Measurements from ENCODE around the gene GABRA5.

GABRA5 gene

GRCh38 chr15:26844901-26845300 is 22.0 kb upstream of the GABRA5 start:
- no peak for TF ChIP-seq CTCF (conservative IDR thresholded peaks at IDR 0.05; ENCODE audit: control insufficient read depth, insufficient read depth, low read depth, low read length)
- no peak for DNase-seq (ENCODE audit: low read depth)
- H3K4me3 ChIP-seq (ENCODE audit: control insufficient read depth, low read depth, low read length), result no peak overlapping the region

- TF ChIP-seq CTCF (conservative IDR thresholded peaks at IDR 0.05; ENCODE audit: control insufficient read depth, insufficient read depth, low read depth, low read length), result no peak
- H3K4me3 ChIP-seq (ENCODE audit: control insufficient read depth, low read depth, low read length), result no peak overlapping the region
- no peak for DNase-seq (ENCODE audit: low read depth)
These were observed 18.4 kb upstream of the GABRA5 start for GRCh38 chr15:26848498-26848897.

- no peak for TF ChIP-seq CTCF (conservative IDR thresholded peaks at IDR 0.05; ENCODE audit: control insufficient read depth, insufficient read depth, low read depth, low read length)
- no peak overlapping the region for H3K4me3 ChIP-seq (ENCODE audit: control insufficient read depth, low read depth, low read length)
- DNase-seq (ENCODE audit: low read depth), result no peak
These were observed 16.7 kb upstream of the GABRA5 start for GRCh38 chr15:26850161-26850560.

- DNase-seq (ENCODE audit: low read depth), result no peak
- TF ChIP-seq CTCF (conservative IDR thresholded peaks at IDR 0.05; ENCODE audit: control insufficient read depth, insufficient read depth, low read depth, low read length), result no peak
- H3K4me3 ChIP-seq (ENCODE audit: control insufficient read depth, low read depth, low read length), result no peak overlapping the region
These were observed 13.9 kb upstream of the GABRA5 start for GRCh38 chr15:26852980-26853379.

- TF ChIP-seq CTCF (conservative IDR thresholded peaks at IDR 0.05; ENCODE audit: control insufficient read depth, insufficient read depth, low read depth, low read length), result no peak
- DNase-seq (ENCODE audit: low read depth), result no peak
- H3K4me3 ChIP-seq (ENCODE audit: control insufficient read depth, low read depth, low read length), result no peak overlapping the region
These were observed 12.4 kb upstream of the GABRA5 start for GRCh38 chr15:26854435-26854834.

GRCh38 chr15:26864664-26865191 is 2.1 kb upstream of the GABRA5 start:
- peak; percentile 49 for DNase-seq (ENCODE audit: low read depth)
- H3K4me3 ChIP-seq (ENCODE audit: control insufficient read depth, low read depth, low read length), result no peak overlapping the region
- peak; percentile 48 for TF ChIP-seq CTCF (conservative IDR thresholded peaks at IDR 0.05; ENCODE audit: control insufficient read depth, insufficient read depth, low read depth, low read length)

Measured in fibroblast of mammary gland (primary cell).